PC-3 (cell line): ENCODE results near the gene NAPG. TPM values are rescaled to one million over a fixed set of nuclear protein-coding genes. Genes with fewer than 3 reads are reported as not detected.

ENCODE experiments used
- ATAC-seq: fragments of 200-7000 bp; cut with Tn5 transposase; 2 replicates; pipeline ENCODE4 v1.9.1; 2020; ENCODE audit warnings: mild to moderate bottlenecking, moderate library complexity
- BruUV-seq: library from RNA; stranded (reverse); fragments of 400-500 nt; replicated peaks from 2 replicates; lab custom pipeline; 2021; lab: Mats Ljungman, UMichigan
- CTCF ChIA-PET: fragments of 300-600 bp; sonication (Branson Sonifier 250); formaldehyde crosslinking; loops from one replicate; lab custom pipeline; 2022; ENCODE audit warnings: antibody characterized with exemption; lab: Charles Lee
- POLR2A ChIA-PET: fragments of 300-600 bp; sonication (Branson Sonifier 250); formaldehyde crosslinking; loops from one replicate; lab custom pipeline; 2022; ENCODE audit warnings: antibody characterized with exemption; ENCODE audit not compliant: unreplicated experiment; lab: Charles Lee
- DNase-seq: peaks from one replicate; pipeline ENCODE4 v3.0.0-alpha.2; 2015
- H2AFZ ChIP-seq: fragments of 300-600 bp; sonication (generic); 2 replicates; pipeline ENCODE4 v1.6.0; 2016; ENCODE audit warnings: antibody characterized with exemption, low read length
- H3F3A ChIP-seq: fragments of 300-600 bp; sonication (generic); one replicate; pipeline ENCODE4 v1.6.0; 2017; ENCODE audit warnings: antibody characterized with exemption, low read length, control low read depth, mild to moderate bottlenecking; ENCODE audit not compliant: unreplicated experiment
- H3K27ac ChIP-seq: fragments of 300-600 bp; sonication (generic); 2 replicates; pipeline ENCODE4 v1.5.1; 2016; ENCODE audit warnings: mild to moderate bottlenecking, low read length
- H3K27me3 ChIP-seq: fragments of 300-600 bp; sonication (generic); 2 replicates; pipeline ENCODE4 v1.6.1; 2016; ENCODE audit warnings: low read length, mixed read lengths
- H3K36me3 ChIP-seq: fragments of 300-600 bp; sonication (generic); 2 replicates; pipeline ENCODE4 v1.6.1; 2016; ENCODE audit warnings: low read depth, mixed run types, low read length, mixed read lengths
- H3K4me1 ChIP-seq: fragments of 300-600 bp; sonication (generic); 2 replicates; pipeline ENCODE4 v1.5.1; 2016; ENCODE audit warnings: low read length; ENCODE audit not compliant: insufficient read depth
- H3K4me2 ChIP-seq: fragments of 300-600 bp; sonication (generic); 2 replicates; pipeline ENCODE4 v1.6.0; 2016; ENCODE audit warnings: low read length
- H3K4me3 ChIP-seq: fragments of 300-600 bp; sonication (generic); 2 replicates; pipeline ENCODE4 v1.5.1; 2016; ENCODE audit warnings: mild to moderate bottlenecking, low read length, mixed read lengths
- H3K79me2 ChIP-seq: fragments of 300-600 bp; sonication (generic); 2 replicates; pipeline ENCODE4 v1.6.1; 2017; ENCODE audit warnings: low read length, mixed read lengths
- H3K9ac ChIP-seq: fragments of 300-600 bp; sonication (generic); 2 replicates; pipeline ENCODE4 v1.6.0; 2016; ENCODE audit warnings: mild to moderate bottlenecking, low read length
- H3K9me2 ChIP-seq: fragments of 300-600 bp; sonication (generic); replicated peaks from 2 replicates; pipeline ENCODE4 v1.6.1; 2016; ENCODE audit warnings: mixed run types, low read length, mixed read lengths
- H3K9me3 ChIP-seq: fragments of 300-600 bp; sonication (generic); 2 replicates; pipeline ENCODE4 v1.6.1; 2016; ENCODE audit warnings: low read length, mixed read lengths
- H4K20me1 ChIP-seq: fragments of 300-600 bp; sonication (generic); 2 replicates; pipeline ENCODE4 v1.6.1; 2016; ENCODE audit warnings: low read length, mixed read lengths
- CTCF ChIP-seq: fragments of 300-600 bp; sonication (generic); conservative IDR thresholded peaks from 2 replicates; pipeline ENCODE4 v1.5.1; 2017; ENCODE audit warnings: antibody characterized with exemption, low read depth, mild to moderate bottlenecking, low read length
- EZH2 ChIP-seq: fragments of 300-600 bp; sonication (generic); IDR thresholded peaks from one replicate; pipeline ENCODE4 v1.6.1; 2017; ENCODE audit warnings: antibody characterized with exemption, mild to moderate bottlenecking, low read length; ENCODE audit not compliant: unreplicated experiment
- EZH2phosphoT487 ChIP-seq: fragments of 300-600 bp; sonication (generic); IDR thresholded peaks from 2 replicates; pipeline ENCODE4 v1.6.1; 2018; ENCODE audit warnings: mild to moderate bottlenecking, antibody characterized with exemption, low read length, borderline replicate concordance
- intact Hi-C: fragments of 100-400 bp; cut with micrococcal nuclease; formaldehyde crosslinking; loops from 2 replicates; pipeline ENCODE4 v1.9.0; 2023
- total RNA-seq: library from RNA; depleted of rRNA; stranded (reverse); fragments of >200 nt; gene quantifications from 2 replicates; pipeline ENCODE4 v1.2.3, GENCODE V29; 2014

Gene NAPG
- total RNA-seq, 1 experiment from 2014 or later: 24.7 TPM

DNA sequence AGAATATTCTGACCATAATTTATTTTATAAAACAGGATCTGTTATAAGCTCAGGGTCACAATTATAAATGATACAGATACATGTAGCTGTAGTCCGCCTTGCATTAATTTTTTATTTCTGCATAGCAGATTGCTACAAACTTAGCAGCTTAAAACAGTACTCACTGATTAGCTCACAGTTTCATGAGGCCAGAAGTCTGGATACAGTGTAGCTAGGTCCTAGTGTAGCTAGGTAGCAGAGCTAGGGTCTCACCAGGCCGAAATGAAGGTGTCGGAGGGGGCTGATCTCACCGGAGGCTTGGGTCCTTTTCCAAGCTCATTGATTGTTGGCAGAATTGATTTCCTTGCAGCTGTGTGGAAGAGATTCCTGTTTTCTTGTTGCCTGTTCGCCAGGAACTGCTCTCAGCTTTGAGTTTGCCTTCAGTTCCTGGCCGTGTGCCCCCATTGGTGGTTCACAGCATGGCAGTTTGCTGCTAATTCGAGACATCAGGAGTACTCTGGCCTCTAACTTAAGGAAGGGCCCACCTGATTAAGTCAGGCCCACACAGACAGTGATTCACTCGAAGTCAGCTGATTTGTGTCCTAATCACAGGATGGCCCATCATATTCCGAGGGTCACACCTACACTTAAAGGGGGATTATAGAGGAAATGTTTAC lies 18.4 kb downstream of the NAPG start:
- ChIA-PET CTCF (no interaction called here), POLR2A (no interaction called here)
- Histone ChIP-seq H3K79me2 (no peaks in the 10 kb centered on the region), H3K9me2 (no peaks in the 10 kb centered on the region), H3F3A (no peaks in the 10 kb centered on the region), H3K27me3 (no peaks in the 10 kb centered on the region), H3K4me2 (no peak overlapping the region), H3K4me1 (no peaks in the 10 kb centered on the region), H3K9me3 (no peaks in the 10 kb centered on the region), H3K4me3 (no peak overlapping the region), H3K36me3 (peaks cover 49% of the 10 kb centered on the region), H4K20me1 (no peaks in the 10 kb centered on the region), H3K27ac (no peak overlapping the region), H2AFZ (no peak overlapping the region), H3K9ac (no peak overlapping the region)
- ATAC-seq (no peak; the same call in 1 of the 2 replicates), DNase-seq (no peak)
- intact Hi-C loops: no loop called here
- TF ChIP-seq EZH2phosphoT487 (no peak), EZH2 (no peak), CTCF (no peak)
- BruUV-seq: no TSS peak

- Histone ChIP-seq H3K79me2 (no peaks in the 10 kb centered on the region), H2AFZ (no peak overlapping the region), H3K9me3 (no peaks in the 10 kb centered on the region), H3K9me2 (no peaks in the 10 kb centered on the region), H3K27ac (no peak overlapping the region), H4K20me1 (no peaks in the 10 kb centered on the region), H3K4me2 (no peak overlapping the region), H3K27me3 (no peaks in the 10 kb centered on the region), H3K36me3 (peaks cover 47% of the 10 kb centered on the region), H3K4me1 (no peaks in the 10 kb centered on the region), H3K9ac (no peak overlapping the region), H3K4me3 (no peak overlapping the region), H3F3A (no peaks in the 10 kb centered on the region)
- BruUV-seq: no TSS peak
- ChIA-PET CTCF (no interaction called here), POLR2A (no interaction called here)
- no peak for ATAC-seq
- intact Hi-C loops: no loop called here
- TF ChIP-seq EZH2phosphoT487: no peak
- no peak for TF ChIP-seq CTCF
- no peak for TF ChIP-seq EZH2
- no peak for DNase-seq
These were observed 20.9 kb downstream of the NAPG start for GRCh38 chr18:10546557-10547300.

- POLR2A ChIA-PET: no interaction called here
These were observed 26.4 kb downstream of the NAPG start for GRCh38 chr18:10552226-10552625.

More at GRCh38 chr18:10552226-10552625, 26.4 kb downstream of the NAPG start:
- TF ChIP-seq EZH2: no peak
- TF ChIP-seq CTCF: no peak
- no peak for TF ChIP-seq EZH2phosphoT487
- Histone ChIP-seq H3K9me2 (no peaks in the 10 kb centered on the region), H3K27me3 (no peaks in the 10 kb centered on the region), H3K36me3 (peaks cover 72% of the 10 kb centered on the region), H3K9ac (no peak overlapping the region), H2AFZ (no peak overlapping the region), H3K27ac (no peak overlapping the region), H3K4me1 (no peaks in the 10 kb centered on the region), H3K79me2 (no peaks in the 10 kb centered on the region), H3K4me3 (no peak overlapping the region), H4K20me1 (no peaks in the 10 kb centered on the region), H3K4me2 (no peak overlapping the region), H3K9me3 (no peaks in the 10 kb centered on the region), H3F3A (no peaks in the 10 kb centered on the region)
- no peak for DNase-seq
- CTCF ChIA-PET: no interaction called here
- BruUV-seq: no TSS peak
- intact Hi-C loops: no loop called here
- ATAC-seq: no peak
